VCaP (cell line): ENCODE data around the gene TUB.

Experiments used
- H3K27ac ChIP-seq: fragments of 450-650 bp; 2 replicates; pipeline ENCODE4 v1.5.1; 2017
- TF ChIP-seq, protein P1 (sequence below): fragments of 450-650 bp; conservative IDR thresholded peaks from 2 replicates; pipeline ENCODE4 v1.5.1; 2017; ENCODE audit warnings: mild to moderate bottlenecking, moderate library complexity

Gene TUB

DNA sequence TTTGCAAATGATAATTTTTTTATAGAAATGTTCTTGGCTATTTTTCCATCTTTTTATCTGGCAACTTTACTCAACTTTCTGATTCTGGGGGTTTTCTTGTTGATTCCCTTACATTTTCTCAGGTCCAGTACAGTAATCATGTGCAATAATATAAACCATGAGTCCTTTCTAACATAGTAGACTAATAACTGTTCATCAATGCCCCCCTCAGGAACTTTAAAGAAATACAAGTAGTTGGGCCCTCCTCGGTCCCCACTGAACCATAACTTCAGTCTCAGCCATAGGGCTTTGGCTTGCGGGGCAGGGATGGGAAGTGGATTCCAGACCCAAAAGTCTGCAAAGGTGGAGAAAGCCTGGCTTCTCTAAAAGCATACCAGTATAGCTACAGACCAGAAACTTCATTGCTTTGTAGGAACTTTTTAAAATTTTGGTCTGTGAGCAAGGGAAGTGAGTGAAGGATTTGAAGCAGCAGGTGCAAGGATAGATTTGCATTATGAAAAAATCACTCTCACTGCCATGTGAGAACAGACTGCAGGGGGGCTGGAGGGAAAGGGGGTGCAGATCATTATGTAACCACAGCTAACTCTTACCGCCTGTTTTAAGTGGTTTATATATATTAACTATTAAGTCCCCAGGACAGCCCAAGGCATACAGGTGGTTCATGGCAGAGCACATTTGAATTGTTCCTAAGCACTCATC lies 10.4 kb upstream of the TUB start:
- H3K27ac ChIP-seq, result no peak overlapping the region; the same call in 1 of the 2 replicates
- TF ChIP-seq, protein P1, sequence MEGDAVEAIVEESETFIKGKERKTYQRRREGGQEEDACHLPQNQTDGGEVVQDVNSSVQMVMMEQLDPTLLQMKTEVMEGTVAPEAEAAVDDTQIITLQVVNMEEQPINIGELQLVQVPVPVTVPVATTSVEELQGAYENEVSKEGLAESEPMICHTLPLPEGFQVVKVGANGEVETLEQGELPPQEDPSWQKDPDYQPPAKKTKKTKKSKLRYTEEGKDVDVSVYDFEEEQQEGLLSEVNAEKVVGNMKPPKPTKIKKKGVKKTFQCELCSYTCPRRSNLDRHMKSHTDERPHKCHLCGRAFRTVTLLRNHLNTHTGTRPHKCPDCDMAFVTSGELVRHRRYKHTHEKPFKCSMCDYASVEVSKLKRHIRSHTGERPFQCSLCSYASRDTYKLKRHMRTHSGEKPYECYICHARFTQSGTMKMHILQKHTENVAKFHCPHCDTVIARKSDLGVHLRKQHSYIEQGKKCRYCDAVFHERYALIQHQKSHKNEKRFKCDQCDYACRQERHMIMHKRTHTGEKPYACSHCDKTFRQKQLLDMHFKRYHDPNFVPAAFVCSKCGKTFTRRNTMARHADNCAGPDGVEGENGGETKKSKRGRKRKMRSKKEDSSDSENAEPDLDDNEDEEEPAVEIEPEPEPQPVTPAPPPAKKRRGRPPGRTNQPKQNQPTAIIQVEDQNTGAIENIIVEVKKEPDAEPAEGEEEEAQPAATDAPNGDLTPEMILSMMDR, result no peak; the same call in 1 of the 2 replicates

DNA sequence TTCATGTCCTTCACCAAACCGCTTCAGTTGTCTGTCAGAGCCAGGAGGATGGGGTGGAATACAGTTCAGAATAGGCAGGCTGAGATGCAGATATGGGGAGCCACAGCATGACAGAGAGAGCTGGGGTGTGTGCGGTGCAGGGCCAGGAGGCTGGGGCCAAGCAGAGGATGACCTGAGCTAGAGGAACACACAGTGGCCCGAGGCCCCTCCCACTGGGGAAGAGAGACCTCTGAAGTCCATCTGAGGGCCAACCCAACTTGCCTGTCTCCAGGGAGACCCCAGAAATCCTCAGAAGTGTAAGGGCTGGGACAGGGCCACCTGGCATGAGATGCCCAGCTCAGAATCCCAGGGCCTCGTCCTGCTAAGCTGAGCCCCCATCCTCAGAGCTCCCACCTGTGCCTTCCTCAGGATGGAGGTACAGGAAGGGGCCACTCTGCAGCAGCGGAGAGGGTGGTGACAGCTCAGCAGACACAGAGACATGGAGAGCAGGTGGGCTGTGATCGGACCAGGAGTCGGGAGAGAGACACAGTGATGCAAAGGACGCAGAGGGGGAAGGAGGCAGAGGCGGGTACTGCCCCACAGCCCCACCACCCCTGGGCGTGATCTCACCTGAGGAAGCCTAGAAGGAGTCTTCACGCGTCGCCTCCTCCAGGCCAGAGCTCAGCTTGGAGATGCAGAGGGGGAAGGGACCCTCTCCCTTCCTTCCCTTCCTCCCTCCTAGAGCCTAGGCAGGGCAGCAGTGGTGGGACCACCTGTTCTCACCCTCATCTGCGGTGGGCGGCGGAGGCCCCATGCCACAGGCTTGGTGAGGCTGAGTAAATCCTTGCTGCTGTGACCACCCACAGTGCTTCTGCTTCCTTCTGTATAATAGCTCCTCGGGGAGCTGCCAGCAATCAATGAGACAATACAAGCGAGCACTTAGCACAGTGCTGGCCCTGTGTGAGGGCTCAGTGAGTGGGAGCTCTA lies 9.1 kb upstream of the TUB start:
- no peak overlapping the region; the same call in 1 of the 2 replicates for H3K27ac ChIP-seq
- TF ChIP-seq, protein P1, result no peak

GRCh38 chr11:8075119-8075726 lies 5.8 kb upstream of the TUB start:
- TF ChIP-seq, protein P1, result no peak

GRCh38 chr11:8079111-8079675 lies 1.8 kb upstream of the TUB start:
- TF ChIP-seq, protein P1, result no peak
- no peak overlapping the region for H3K27ac ChIP-seq

More at GRCh38 chr11:8075119-8075726, 5.8 kb upstream of the TUB start:
- H3K27ac ChIP-seq, result 0 out of 2 replicates have a peak overlapping the region, but pooled peaks have one; percentile 52

GRCh38 chr11:8080069-8080670 lies 841 bp upstream of the TUB start:
- peak overlapping the region; percentile 77 for H3K27ac ChIP-seq
- TF ChIP-seq, protein P1, result no peak

- TF ChIP-seq, protein P1, result no peak
- H3K27ac ChIP-seq, result peak overlapping the region; percentile 77
Observed at GRCh38 chr11:8081591-8082250, 710 bp downstream of the TUB start.
